Vagina (tissue), 2 donors: Measurements from ENCODE around the gene NTM. TPM values are rescaled to one million over a fixed set of nuclear protein-coding genes. Genes with fewer than 3 reads are reported as not detected.

Experiments used
- DNase-seq, 2 donors: peaks; one replicate each; pipeline ENCODE4 v3.0.0-alpha.2; 2017; ENCODE audit errors: extremely low spot score in 2 of 2
- H3K27ac ChIP-seq: fragments of 200-600 bp; sonication (generic); one replicate; pipeline ENCODE4 v1.5.1; 2019
- H3K27me3 ChIP-seq: fragments of 200-600 bp; sonication (generic); one replicate; pipeline ENCODE4 v1.5.1; 2019
- H3K36me3 ChIP-seq, 2 donors: fragments of 200-600 bp; sonication (generic); one replicate each; pipeline ENCODE4 v1.5.1; 2017 to 2019
- H3K4me1 ChIP-seq: fragments of 200-600 bp; sonication (generic); one replicate; pipeline ENCODE4 v1.5.1; 2019
- H3K4me3 ChIP-seq, 2 donors: fragments of 200-600 bp; sonication (generic); 1 replicate in 1 of 2; 2 replicates in 1 of 2; pipeline ENCODE4 v1.5.1; 2016 to 2019
- H3K9me3 ChIP-seq: fragments of 200-600 bp; sonication (generic); one replicate; pipeline ENCODE4 v1.5.1; 2019
- POLR2A ChIP-seq, 2 donors: fragments of 450-650 bp; IDR thresholded peaks; one replicate each; pipeline ENCODE4 v1.6.1; 2017; ENCODE audit warnings: antibody characterized with exemption in 2 of 2, mild to moderate bottlenecking in 2 of 2, moderate library complexity in 2 of 2
- POLR2AphosphoS5 ChIP-seq, 2 donors: sonication (generic); formaldehyde crosslinking; IDR thresholded peaks; one replicate each; pipeline ENCODE4 v1.9.0; 2017; ENCODE audit warnings: antibody characterized with exemption in 2 of 2, mild to moderate bottlenecking in 2 of 2, low read depth in 1 of 2; ENCODE audit not compliant: insufficient read depth in 1 of 2
- intact Hi-C: fragments of 100-400 bp; cut with DNase I; formaldehyde crosslinking; loops from one replicate; pipeline ENCODE4 v1.15.1; 2023
- total RNA-seq: library from RNA; depleted of rRNA; stranded (reverse); fragments of >200 nt; gene quantifications from one replicate; pipeline ENCODE4 v1.2.3, GENCODE V29; 2016
- TF ChIP-seq, protein P1 (sequence below), 3 experiments: fragments of 450-650 bp in 2 of 3; fragments of 200-600 bp in 1 of 3; sonication (generic) in 1 of 3; IDR thresholded peaks; one replicate each; pipeline ENCODE4 v1.5.1; 2017 to 2019; ENCODE audit warnings: antibody characterized with exemption in 3 of 3, mild to moderate bottlenecking in 2 of 3, moderate library complexity in 2 of 3

NTM gene
- total RNA-seq, 1 donor from 2014 or later = 4.2 TPM

DNA sequence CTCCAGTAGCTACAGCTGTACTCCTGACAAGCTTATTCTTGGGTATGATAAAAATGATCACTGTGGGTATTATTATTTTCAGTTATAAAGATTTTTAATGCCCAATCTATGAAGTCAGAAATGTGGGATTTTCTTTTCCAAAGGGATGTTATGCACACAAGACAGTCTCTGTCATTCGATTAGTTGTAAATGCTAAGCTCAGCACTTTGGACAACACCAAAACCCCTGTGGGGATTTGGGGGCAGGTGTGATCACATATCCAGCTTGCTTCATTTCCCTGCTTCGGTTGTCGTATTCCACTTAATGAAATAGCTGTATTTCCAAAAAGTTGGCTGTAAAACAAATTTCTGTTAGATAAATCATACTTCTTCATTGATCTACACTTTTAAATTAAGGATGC, 931.5 kb downstream of the NTM start:
- no peak overlapping the region for H3K4me3 ChIP-seq
- H3K27ac ChIP-seq = no peak overlapping the region
- no peak for TF ChIP-seq POLR2A (IDR thresholded peaks at IDR 0.05)
- no peaks in the 10 kb centered on the region for H3K9me3 ChIP-seq
- no peaks in the 10 kb centered on the region for H3K4me1 ChIP-seq
- H3K36me3 ChIP-seq = no peaks in the 10 kb centered on the region
- intact Hi-C loops = no loop called here
- no peak for DNase-seq
- H3K27me3 ChIP-seq = no peaks in the 10 kb centered on the region

DNA sequence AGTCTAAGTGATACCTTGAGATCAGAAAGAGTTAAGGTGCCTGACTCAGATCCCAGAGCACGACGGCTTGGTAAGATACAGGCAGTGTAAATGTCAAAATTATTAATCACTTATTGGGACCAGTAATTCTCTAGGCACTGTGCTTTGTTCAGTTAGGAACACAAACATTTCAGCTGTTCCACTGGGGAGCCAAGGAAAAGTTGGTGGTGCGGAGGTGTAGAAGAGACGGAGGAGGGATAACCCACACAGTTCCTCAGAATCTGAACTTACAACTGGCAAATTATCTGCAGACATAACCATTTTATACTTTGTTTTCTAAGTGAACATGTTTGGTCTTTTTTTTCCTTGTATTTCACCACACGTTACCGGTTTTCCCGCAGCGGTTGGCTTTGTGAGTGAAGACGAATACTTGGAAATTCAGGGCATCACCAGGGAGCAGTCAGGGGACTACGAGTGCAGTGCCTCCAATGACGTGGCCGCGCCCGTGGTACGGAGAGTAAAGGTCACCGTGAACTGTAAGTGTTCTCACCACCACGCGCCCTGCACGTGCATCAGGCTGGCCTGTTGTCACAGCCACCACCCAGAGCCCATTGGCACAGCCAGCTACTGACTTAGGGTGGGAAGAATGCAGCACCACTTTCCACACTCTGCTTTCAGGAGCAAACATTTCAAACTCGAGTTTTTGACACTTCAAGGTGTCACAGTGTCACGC, 937.0 kb downstream of the NTM start:
- H3K9me3 ChIP-seq = no peaks in the 10 kb centered on the region

DNA sequence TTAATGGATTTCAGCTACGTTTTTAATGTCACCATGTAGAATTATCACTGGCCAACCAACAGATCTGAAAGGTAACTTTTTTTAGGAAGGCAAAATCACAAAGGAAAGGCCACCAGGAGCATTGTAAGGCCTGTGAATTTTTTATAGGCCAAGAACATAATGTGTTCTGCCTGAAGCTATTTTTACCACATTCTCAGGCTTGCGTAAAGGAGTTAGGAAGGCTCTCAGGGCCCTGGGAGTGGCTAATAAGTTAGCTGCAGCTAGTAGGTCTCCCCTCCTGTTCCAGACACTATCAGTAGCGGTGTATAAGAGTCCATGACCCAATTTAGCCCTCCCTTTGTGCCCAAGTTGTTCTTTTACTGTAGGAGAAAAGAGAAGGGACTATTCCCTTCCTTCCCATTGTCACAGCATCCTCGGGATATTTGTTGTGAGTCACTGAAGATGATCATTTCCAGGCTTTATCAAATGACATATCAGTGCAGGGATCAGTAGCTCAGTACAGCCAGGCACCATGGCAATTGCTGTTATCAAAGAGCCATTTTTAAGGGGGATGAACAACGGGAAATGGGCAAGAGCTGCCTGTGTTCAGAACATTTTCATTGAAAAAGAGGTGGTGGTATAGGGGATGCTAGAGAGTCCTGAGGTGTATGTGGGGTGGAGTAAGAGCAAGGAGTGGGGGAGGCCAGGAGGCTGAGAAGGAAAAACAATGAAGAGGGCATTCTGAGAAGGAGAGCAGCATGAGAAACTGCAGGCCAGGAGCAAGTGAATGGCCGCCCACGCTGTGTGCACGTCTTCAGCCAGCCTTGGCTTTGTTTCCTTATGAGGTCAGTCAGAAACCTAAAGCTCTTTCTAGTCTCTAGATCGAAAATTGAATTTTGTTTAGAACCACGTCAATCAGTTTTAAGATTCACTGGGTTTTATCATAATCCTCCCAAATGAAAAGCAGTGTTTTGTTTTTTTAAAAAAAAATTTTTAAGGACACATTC, 940.3 kb downstream of the NTM start:
- no peak overlapping the region for H3K4me3 ChIP-seq
- intact Hi-C loops = no loop called here
- H3K27ac ChIP-seq = no peak overlapping the region
- DNase-seq = no peak
- TF ChIP-seq POLR2A (IDR thresholded peaks at IDR 0.05) (no peak), POLR2AphosphoS5 (IDR thresholded peaks at IDR 0.05; ENCODE audit: insufficient read depth in 1 of 2, low read depth in 1 of 2) (no peak)
- TF ChIP-seq, protein P1, sequence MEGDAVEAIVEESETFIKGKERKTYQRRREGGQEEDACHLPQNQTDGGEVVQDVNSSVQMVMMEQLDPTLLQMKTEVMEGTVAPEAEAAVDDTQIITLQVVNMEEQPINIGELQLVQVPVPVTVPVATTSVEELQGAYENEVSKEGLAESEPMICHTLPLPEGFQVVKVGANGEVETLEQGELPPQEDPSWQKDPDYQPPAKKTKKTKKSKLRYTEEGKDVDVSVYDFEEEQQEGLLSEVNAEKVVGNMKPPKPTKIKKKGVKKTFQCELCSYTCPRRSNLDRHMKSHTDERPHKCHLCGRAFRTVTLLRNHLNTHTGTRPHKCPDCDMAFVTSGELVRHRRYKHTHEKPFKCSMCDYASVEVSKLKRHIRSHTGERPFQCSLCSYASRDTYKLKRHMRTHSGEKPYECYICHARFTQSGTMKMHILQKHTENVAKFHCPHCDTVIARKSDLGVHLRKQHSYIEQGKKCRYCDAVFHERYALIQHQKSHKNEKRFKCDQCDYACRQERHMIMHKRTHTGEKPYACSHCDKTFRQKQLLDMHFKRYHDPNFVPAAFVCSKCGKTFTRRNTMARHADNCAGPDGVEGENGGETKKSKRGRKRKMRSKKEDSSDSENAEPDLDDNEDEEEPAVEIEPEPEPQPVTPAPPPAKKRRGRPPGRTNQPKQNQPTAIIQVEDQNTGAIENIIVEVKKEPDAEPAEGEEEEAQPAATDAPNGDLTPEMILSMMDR (IDR thresholded peaks at IDR 0.05) = no peak
- H3K36me3 ChIP-seq = no peaks in the 10 kb centered on the region
- H3K4me1 ChIP-seq = no peaks in the 10 kb centered on the region
- H3K9me3 ChIP-seq = no peaks in the 10 kb centered on the region
- H3K27me3 ChIP-seq = no peaks in the 10 kb centered on the region

More for the DNA sequence above, 937.0 kb downstream of the NTM start:
- intact Hi-C loops = no loop called here
- TF ChIP-seq, protein P1 (IDR thresholded peaks at IDR 0.05) = no peak
- TF ChIP-seq POLR2AphosphoS5 (IDR thresholded peaks at IDR 0.05; ENCODE audit: insufficient read depth in 1 of 2, low read depth in 1 of 2) (no peak), POLR2A (IDR thresholded peaks at IDR 0.05) (no peak)
- no peaks in the 10 kb centered on the region for H3K36me3 ChIP-seq
- no peaks in the 10 kb centered on the region for H3K27me3 ChIP-seq
- H3K4me3 ChIP-seq = no peak overlapping the region
- no peak overlapping the region for H3K27ac ChIP-seq
- DNase-seq = no peak
- H3K4me1 ChIP-seq = no peaks in the 10 kb centered on the region

DNA sequence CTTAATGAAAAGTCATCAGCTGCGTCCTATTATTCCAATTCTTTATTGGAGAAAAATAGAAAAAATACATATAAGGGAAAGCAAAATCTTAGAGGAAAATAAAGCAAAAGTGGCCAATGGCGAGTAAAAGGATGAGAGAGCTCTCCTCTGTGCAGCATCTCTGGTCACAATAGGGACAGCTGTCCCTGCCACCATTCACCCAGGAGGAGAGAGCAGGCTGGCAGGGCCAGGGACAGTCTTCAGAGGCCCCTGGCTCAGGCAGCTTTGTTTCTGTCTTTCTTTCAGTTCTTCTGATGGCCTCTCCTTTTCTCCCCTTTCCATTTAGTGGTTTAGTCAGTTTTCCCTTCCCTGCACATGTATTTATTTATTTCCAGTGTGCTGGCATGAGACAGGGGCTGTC, 941.3 kb downstream of the NTM start:
- Histone ChIP-seq H3K9me3 (no peaks in the 10 kb centered on the region), H3K4me1 (no peaks in the 10 kb centered on the region)

DNA sequence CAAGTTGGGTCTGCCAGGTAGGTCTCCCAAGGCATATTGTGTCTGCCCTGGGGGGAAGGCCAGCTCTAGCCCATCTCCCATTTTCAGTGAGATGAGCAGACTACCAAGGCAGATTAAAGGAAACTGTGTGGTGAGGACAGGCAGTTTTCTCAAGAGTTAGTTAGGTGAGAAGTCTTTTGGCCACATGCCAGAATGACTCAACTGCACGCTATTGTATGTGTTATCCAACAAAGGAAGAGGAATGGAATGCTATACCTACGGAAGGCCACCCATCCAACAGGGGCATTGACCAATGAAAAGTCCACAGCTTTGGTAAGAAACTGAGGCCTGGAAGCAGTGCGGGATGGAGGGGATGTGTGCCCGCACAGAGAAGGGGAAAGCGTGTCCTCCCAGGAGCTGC, 941.7 kb downstream of the NTM start:
- intact Hi-C loops = no loop called here
- H3K4me1 ChIP-seq = no peaks in the 10 kb centered on the region
- no peaks in the 10 kb centered on the region for H3K27me3 ChIP-seq
- no peak overlapping the region for H3K4me3 ChIP-seq
- H3K9me3 ChIP-seq = no peaks in the 10 kb centered on the region
- TF ChIP-seq, protein P1 (IDR thresholded peaks at IDR 0.05) = no peak
- TF ChIP-seq POLR2AphosphoS5 (IDR thresholded peaks at IDR 0.05; ENCODE audit: insufficient read depth in 1 of 2, low read depth in 1 of 2) = no peak
- no peak for TF ChIP-seq POLR2A (IDR thresholded peaks at IDR 0.05)
- H3K36me3 ChIP-seq = no peaks in the 10 kb centered on the region
- no peak for DNase-seq
- no peak overlapping the region for H3K27ac ChIP-seq

More for the DNA sequence above, 941.3 kb downstream of the NTM start:
- DNase-seq = no peak
- H3K27ac ChIP-seq = no peak overlapping the region
- intact Hi-C loops = no loop called here
- no peak overlapping the region for H3K4me3 ChIP-seq
- no peaks in the 10 kb centered on the region for H3K27me3 ChIP-seq
- TF ChIP-seq, protein P1 (IDR thresholded peaks at IDR 0.05) = no peak
- no peak for TF ChIP-seq POLR2AphosphoS5 (IDR thresholded peaks at IDR 0.05; ENCODE audit: insufficient read depth in 1 of 2, low read depth in 1 of 2)
- H3K36me3 ChIP-seq = no peaks in the 10 kb centered on the region
